K562 (cell line): ENCODE data around the gene CHTOP. TPM values are rescaled to one million over a fixed set of nuclear protein-coding genes. Genes with fewer than 3 reads are reported as not detected.
A peak's percentile ranks its signal among the peaks of the same experiment; 100 is the strongest.

Experiments
- ATAC-seq: fragments of 200-7000 bp; cut with Tn5 transposase; 3 replicates; pipeline ENCODE4 v1.9.1; 2020; ENCODE audit warnings: moderate library complexity
- BruUV-seq: library from RNA; stranded (reverse); fragments of 400-500 nt; replicated peaks from 2 replicates; lab custom pipeline; 2021; lab: Mats Ljungman, UMichigan
- CTCF ChIA-PET: fragments of 300-600 bp; formaldehyde crosslinking; extraction: SDS; loops from one replicate; lab custom pipeline; 2021; ENCODE audit warnings: low intra/inter-chr PET ratio; lab: Yijun Ruan, JAX
- POLR2A ChIA-PET: fragments of 300-600, 350-650 bp; sonication (Branson Sonifier 250); formaldehyde crosslinking; extraction: SDS; loops from one replicate; lab custom pipeline; 2021; ENCODE audit warnings: antibody characterized with exemption, inconsistent platforms; lab: Yijun Ruan, JAX
- DNase-seq, 4 experiments: peaks; one replicate each; pipeline versions ENCODE4 v3.0.0 to v3.0.0-alpha.2; 2011 to 2018; ENCODE audit warnings: low spot score in 3 of 4, mixed read lengths in 3 of 4; ENCODE audit errors: extremely low read depth in 1 of 4
- FAIRE-seq: peaks from 2 replicates; lab custom pipeline; 2011; peaks lifted over from hg19 to GRCh38; lab: Jason Lieb, UNC
- H2AFZ ChIP-seq: 2 replicates; pipeline ENCODE4 v1.6.0; 2011; ENCODE audit warnings: low read depth, low read length, control low read depth, inconsistent platforms
- H3K27ac ChIP-seq: fragments of 200-600 bp; 3 replicates; pipeline ENCODE4 v1.8.0; 2011; ENCODE audit warnings: low read depth, mild to moderate bottlenecking, control low read depth, inconsistent platforms, low read length, moderate library complexity, mixed read lengths; ENCODE audit errors: extremely low read depth
- H3K27me3 ChIP-seq, 2 experiments: fragments of 300-600 bp in 1 of 2; 2 replicates in 1 of 2; 3 replicates in 1 of 2; pipeline versions ENCODE4 v1.6.0 to v1.8.0; 2011; ENCODE audit warnings: inconsistent platforms in 2 of 2, low read length in 2 of 2, mild to moderate bottlenecking in 1 of 2, mixed read lengths in 1 of 2, moderate library complexity in 1 of 2; ENCODE audit not compliant: control insufficient read depth in 2 of 2, insufficient read depth in 2 of 2
- H3K36me3 ChIP-seq: fragments of 300-600 bp; 3 replicates; pipeline ENCODE4 v1.8.0; 2011; ENCODE audit warnings: mild to moderate bottlenecking, low read length, inconsistent platforms; ENCODE audit not compliant: control insufficient read depth, insufficient read depth
- H3K4me1 ChIP-seq, 2 experiments: fragments of 200-600 bp in 1 of 2; replicated peaks in 1 of 2; 2 replicates in 1 of 2; 3 replicates in 1 of 2; pipeline versions ENCODE4 v1.5.1 to v1.8.0; 2011; ENCODE audit warnings: inconsistent platforms in 2 of 2, low read length in 2 of 2, mild to moderate bottlenecking in 1 of 2, mixed read lengths in 1 of 2, moderate library complexity in 1 of 2; ENCODE audit not compliant: control insufficient read depth in 2 of 2, insufficient read depth in 2 of 2
- H3K4me2 ChIP-seq: 2 replicates; pipeline ENCODE4 v1.6.1; 2011; ENCODE audit warnings: low read length, control low read depth, inconsistent platforms, mixed read lengths; ENCODE audit not compliant: insufficient read depth
- H3K4me3 ChIP-seq: fragments of 200-600 bp; sonication (generic), shearing (Covaris generic); 2 replicates; pipeline ENCODE4 v1.5.1; 2016; ENCODE audit warnings: control low read depth, inconsistent platforms
- H3K79me2 ChIP-seq: fragments of 200-600 bp; 3 replicates; pipeline ENCODE4 v1.8.0; 2011; ENCODE audit warnings: low read length, inconsistent platforms; ENCODE audit not compliant: control insufficient read depth, insufficient read depth
- H3K9ac ChIP-seq, 2 experiments: 2 replicates each; pipeline versions ENCODE4 v1.6.0 to v1.6.1; 2011; ENCODE audit warnings: low read depth in 2 of 2, low read length in 2 of 2, control low read depth in 1 of 2, inconsistent platforms in 1 of 2, mild to moderate bottlenecking in 1 of 2, mixed read lengths in 1 of 2; ENCODE audit not compliant: insufficient read depth in 1 of 2
- H3K9me1 ChIP-seq: one replicate; pipeline ENCODE4 v1.6.0; 2011; ENCODE audit warnings: inconsistent platforms, mild to moderate bottlenecking, low read length, moderate library complexity; ENCODE audit not compliant: control insufficient read depth, insufficient read depth
- H3K9me3 ChIP-seq: replicated peaks from 2 replicates; pipeline ENCODE4 v1.5.1; 2011; ENCODE audit warnings: low read depth, low read length, inconsistent platforms; ENCODE audit not compliant: control insufficient read depth, insufficient read depth
- H4K20me1 ChIP-seq: replicated peaks from 2 replicates; pipeline ENCODE4 v1.6.1; 2011; ENCODE audit warnings: low read length, inconsistent platforms, mixed read lengths; ENCODE audit not compliant: control insufficient read depth, insufficient read depth
- ASH1L ChIP-seq: fragments of 450-650 bp; IDR thresholded peaks from 2 replicates; pipeline ENCODE4 v1.6.1; 2018; ENCODE audit warnings: borderline replicate concordance, mild to moderate bottlenecking, low read depth; ENCODE audit not compliant: partially characterized antibody
- FOXA1 ChIP-seq: fragments of 450-650 bp; IDR thresholded peaks from 2 replicates; pipeline ENCODE4 v1.6.1; 2016; ENCODE audit warnings: mild to moderate bottlenecking, borderline replicate concordance
- FOXP4 ChIP-seq: sonication (generic); formaldehyde crosslinking; IDR thresholded peaks from 2 replicates; pipeline ENCODE4 v1.8.0; 2022; ENCODE audit warnings: mild to moderate bottlenecking, missing genetic modification reagents, borderline replicate concordance
- HMBOX1 ChIP-seq: sonication (generic); IDR thresholded peaks from 2 replicates; pipeline ENCODE4 v1.6.1; 2016
- SPI1 ChIP-seq: IDR thresholded peaks from 2 replicates; pipeline ENCODE4 v1.6.1; 2011; ENCODE audit warnings: low read depth, low read length, control low read depth, borderline replicate concordance
- SUPT5H ChIP-seq: fragments of 450-650 bp; IDR thresholded peaks from 2 replicates; pipeline ENCODE4 v1.6.1; 2016
- ZNF124 ChIP-seq: sonication (generic); formaldehyde crosslinking; IDR thresholded peaks from 2 replicates; pipeline ENCODE4 v1.8.1; 2022; ENCODE audit warnings: missing genetic modification reagents
- WGBS: fragments of 100-300 bp; shearing (Covaris generic); methylation state at CpG from one replicate; pipeline ENCODE4 v1.1.6; 2016; ENCODE audit warnings: low coverage, mixed read lengths; ENCODE audit not compliant: insufficient coverage; ENCODE audit errors: missing lambda C conversion rate; 5-methylcytosine and 5-hydroxymethylcytosine counted together
- in situ Hi-C: fragments of 300-500 bp; cut with MboI; formaldehyde crosslinking; loops from 4 replicates; pipeline ENCODE4 v1.15.0; 2018; ENCODE audit warnings: inconsistent platforms, mixed read lengths
- intact Hi-C: fragments of 100-400 bp; cut with micrococcal nuclease; formaldehyde crosslinking; loops from 2 replicates; pipeline ENCODE4 v1.14.2; 2022
- polyA plus RNA-seq, 8 experiments: library from polyadenylated mRNA; depleted of rRNA in 4 of 8; stranded (reverse) in 5 of 8; unstranded in 3 of 8; fragments of >200 nt; fragmentation: Nextera tagmentation in 2 of 8; fragmentation: Illumina TruSeq in 1 of 8; extraction: Ambion mirVana in 2 of 8; extraction: Trizol in 1 of 8; gene quantifications; 2 replicates each; pipeline versions ENCODE4 v1.2.1 to v1.2.3, GENCODE V29; 2011 to 2014; ENCODE audit warnings: inconsistent platforms in 1 of 8, missing spikeins in 1 of 8
- total RNA-seq, 7 experiments: library from RNA; depleted of rRNA in 6 of 7; stranded (reverse); fragments of >200 nt in 6 of 7; fragmentation: Illumina TruSeq in 2 of 7; extraction: Trizol in 2 of 7; gene quantifications; 2 replicates each; pipeline versions ENCODE4 v1.2.1 to v1.2.3, GENCODE V29; 2011 to 2021; ENCODE audit warnings: low replicate concordance in 1 of 7

CHTOP gene
- total and polyA plus RNA-seq, 9 of the 15 experiments (the other 6 are each of a cell fraction or from before 2014, with no cell fraction given) = 10.2 to 91.8 (median 60.8) TPM

- no peak overlapping the region for H3K4me2 ChIP-seq
- CTCF ChIA-PET = no interaction called here
- POLR2A ChIA-PET = interaction anchor here (0.7 to 1.2 kb wide), 2 partner anchors 17 to 79 kb away, joined by 3 read pairs; partner anchors contain the start of gene S100A14
- H3K9ac ChIP-seq = 0 out of 4 replicates have a peak overlapping the region, but pooled peaks of 1 of the 2 experiments have one; percentile 55
- no peaks in the 10 kb centered on the region for H3K79me2 ChIP-seq
- no peaks in the 10 kb centered on the region for H3K27me3 ChIP-seq
- WGBS = 42% methylated on average over 7 of the region's 7 CpGs
- no peak for ATAC-seq
- DNase-seq = no peak
- H2AFZ ChIP-seq = no peak overlapping the region
- no TSS peak for BruUV-seq
- no peaks in the 10 kb centered on the region for H3K9me1 ChIP-seq
- no peaks in the 10 kb centered on the region for H4K20me1 ChIP-seq
- peaks cover 0 to 2% of the 10 kb centered on the region in 2 experiments; a peak in 2 of 5 replicates for H3K4me1 ChIP-seq
- no peak overlapping the region for H3K4me3 ChIP-seq
- no peak for FAIRE-seq
- TF ChIP-seq FOXA1 = no peak
- TF ChIP-seq ZNF124 (CRISPR knock-in tag) = no peak
- no peak for TF ChIP-seq SUPT5H
- TF ChIP-seq ASH1L = no peak
- no peak for TF ChIP-seq HMBOX1
- TF ChIP-seq FOXP4 (CRISPR knock-in tag) = no peak
- peak; percentile 56; the same call in 1 of the 2 replicates for TF ChIP-seq SPI1
- in situ Hi-C loops (no loop called here), intact Hi-C loops (no loop called here)
- H3K27ac ChIP-seq = no peak overlapping the region
- no peaks in the 10 kb centered on the region for H3K9me3 ChIP-seq
- H3K36me3 ChIP-seq = no peaks in the 10 kb centered on the region
Observed at GRCh38 chr1:153598309-153599172, 35.3 kb upstream of the CHTOP start.
